ENCODE results near the gene BACH2. TPM values are rescaled to one million over a fixed set of nuclear protein-coding genes. Genes with fewer than 3 reads are reported as not detected.
"Not testable (repeated sequence)": the region's sequence is repeated elsewhere in the genome, so short reads cannot be mapped to it uniquely, and the experiment has no call there.

BACH2 gene
- total RNA-seq, 1 donor from 2014 or later, result 7.8 TPM

DNA sequence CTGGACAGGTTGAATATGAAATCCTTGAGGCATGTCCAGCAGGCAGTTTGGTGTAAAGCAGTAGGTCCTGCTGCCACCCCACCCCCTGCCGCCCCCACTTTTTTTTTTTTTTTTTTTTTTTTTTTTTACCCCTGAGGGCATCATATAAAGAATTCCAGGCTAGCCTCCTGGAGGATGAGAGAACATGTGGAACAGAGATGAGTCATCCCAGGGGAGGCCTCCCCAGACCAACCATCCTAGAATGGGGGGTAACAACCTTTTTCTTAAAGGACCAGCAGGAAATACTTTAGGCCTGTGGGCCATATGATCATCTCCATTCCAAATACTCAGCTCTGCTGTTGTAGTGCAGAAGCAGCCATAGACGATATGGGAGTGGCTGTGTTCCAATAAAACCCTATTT lies 231.5 kb downstream of the BACH2 start:
- Mint-ChIP-seq H3K27ac (ENCODE audit: unreplicated experiment) (no peak overlapping the region), H3K36me3 (ENCODE audit: low read depth) (no peaks in the 10 kb centered on the region), H3K9me3 (ENCODE audit: low read depth) (peaks cover 2% of the 10 kb centered on the region), H3K27me3 (ENCODE audit: low read depth) (no peaks in the 10 kb centered on the region), H3K4me3 (ENCODE audit: unreplicated experiment) (no peak overlapping the region), H3K4me1 (ENCODE audit: low read depth) (peaks cover 19% of the 10 kb centered on the region)
- TF ChIP-seq, protein P1, sequence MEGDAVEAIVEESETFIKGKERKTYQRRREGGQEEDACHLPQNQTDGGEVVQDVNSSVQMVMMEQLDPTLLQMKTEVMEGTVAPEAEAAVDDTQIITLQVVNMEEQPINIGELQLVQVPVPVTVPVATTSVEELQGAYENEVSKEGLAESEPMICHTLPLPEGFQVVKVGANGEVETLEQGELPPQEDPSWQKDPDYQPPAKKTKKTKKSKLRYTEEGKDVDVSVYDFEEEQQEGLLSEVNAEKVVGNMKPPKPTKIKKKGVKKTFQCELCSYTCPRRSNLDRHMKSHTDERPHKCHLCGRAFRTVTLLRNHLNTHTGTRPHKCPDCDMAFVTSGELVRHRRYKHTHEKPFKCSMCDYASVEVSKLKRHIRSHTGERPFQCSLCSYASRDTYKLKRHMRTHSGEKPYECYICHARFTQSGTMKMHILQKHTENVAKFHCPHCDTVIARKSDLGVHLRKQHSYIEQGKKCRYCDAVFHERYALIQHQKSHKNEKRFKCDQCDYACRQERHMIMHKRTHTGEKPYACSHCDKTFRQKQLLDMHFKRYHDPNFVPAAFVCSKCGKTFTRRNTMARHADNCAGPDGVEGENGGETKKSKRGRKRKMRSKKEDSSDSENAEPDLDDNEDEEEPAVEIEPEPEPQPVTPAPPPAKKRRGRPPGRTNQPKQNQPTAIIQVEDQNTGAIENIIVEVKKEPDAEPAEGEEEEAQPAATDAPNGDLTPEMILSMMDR (IDR thresholded peaks at IDR 0.05), result no peak
- no peak for DNase-seq (ENCODE audit: low spot score)

DNA sequence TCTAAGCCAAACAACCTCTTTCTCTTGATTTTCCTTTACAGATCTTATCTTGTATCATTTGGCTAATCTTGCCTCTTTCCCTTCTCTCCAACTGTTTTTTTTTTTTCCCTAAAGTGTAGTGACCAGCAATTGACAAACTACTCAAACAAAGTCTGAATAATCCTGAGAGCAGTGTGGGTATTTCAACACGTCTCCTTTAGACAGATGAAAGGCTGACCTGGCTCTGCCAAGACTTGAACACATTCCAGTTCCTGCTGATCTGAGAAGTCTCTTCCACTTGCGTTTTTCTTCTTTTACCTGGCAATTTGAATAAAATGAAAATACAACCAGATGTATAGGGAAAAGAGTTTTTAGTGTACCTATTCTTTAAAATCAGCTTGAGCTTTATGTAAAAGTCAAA lies 234.0 kb downstream of the BACH2 start:
- TF ChIP-seq, protein P1 (IDR thresholded peaks at IDR 0.05), result no peak
- Mint-ChIP-seq H3K9me3 (ENCODE audit: low read depth) (peaks cover 5% of the 10 kb centered on the region), H3K4me3 (ENCODE audit: unreplicated experiment) (no peak overlapping the region), H3K27me3 (ENCODE audit: low read depth) (no peaks in the 10 kb centered on the region), H3K4me1 (ENCODE audit: low read depth) (peaks cover 3% of the 10 kb centered on the region), H3K36me3 (ENCODE audit: low read depth) (peaks cover 2% of the 10 kb centered on the region), H3K27ac (ENCODE audit: unreplicated experiment) (no peak overlapping the region)
- no peak for DNase-seq (ENCODE audit: low spot score)

DNA sequence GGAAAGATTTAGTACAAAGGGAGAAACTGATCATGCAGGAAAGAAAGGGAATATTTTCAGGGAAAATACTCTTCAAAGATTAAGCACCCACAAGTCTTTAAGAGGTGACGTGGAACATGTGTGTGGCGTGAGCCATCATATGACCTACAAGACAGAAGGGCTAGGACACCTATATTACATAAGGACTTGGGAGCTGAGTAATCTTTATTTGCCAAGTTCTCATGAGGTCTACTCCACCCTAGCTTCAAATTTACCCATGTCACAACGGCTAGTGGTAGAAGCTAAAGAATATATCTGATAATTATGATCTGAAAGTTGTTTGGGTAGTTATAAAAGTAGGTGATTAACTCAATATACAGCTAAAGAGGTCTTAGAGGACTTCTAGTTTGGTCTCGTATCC lies 234.6 kb downstream of the BACH2 start:
- H3K9me3 Mint-ChIP-seq (ENCODE audit: low read depth), result peaks cover 5% of the 10 kb centered on the region
- H3K27ac Mint-ChIP-seq (ENCODE audit: unreplicated experiment), result no peak overlapping the region
- no peak for DNase-seq (ENCODE audit: low spot score)
- no peak overlapping the region for H3K4me3 Mint-ChIP-seq (ENCODE audit: unreplicated experiment)
- H3K27me3 Mint-ChIP-seq (ENCODE audit: low read depth), result no peaks in the 10 kb centered on the region
- TF ChIP-seq, protein P1 (IDR thresholded peaks at IDR 0.05), result no peak
- peaks cover 2% of the 10 kb centered on the region for H3K36me3 Mint-ChIP-seq (ENCODE audit: low read depth)
- H3K4me1 Mint-ChIP-seq (ENCODE audit: low read depth), result peaks cover 2% of the 10 kb centered on the region

- not testable (repeated sequence) for H3K4me3 Mint-ChIP-seq (ENCODE audit: unreplicated experiment); H3K27me3 Mint-ChIP-seq (ENCODE audit: low read depth); H3K27ac Mint-ChIP-seq (ENCODE audit: unreplicated experiment); H3K4me1 Mint-ChIP-seq (ENCODE audit: low read depth); DNase-seq (ENCODE audit: low spot score)
- Mint-ChIP-seq H3K9me3 (ENCODE audit: low read depth) (peaks cover 15% of the 10 kb centered on the region), H3K36me3 (ENCODE audit: low read depth) (peaks cover 11% of the 10 kb centered on the region)
Measured at GRCh38 chr6:90059178-90059577, 237.5 kb downstream of the BACH2 start.

- DNase-seq (ENCODE audit: low spot score); H3K27ac Mint-ChIP-seq (ENCODE audit: unreplicated experiment); H3K4me1 Mint-ChIP-seq (ENCODE audit: low read depth); H3K4me3 Mint-ChIP-seq (ENCODE audit: unreplicated experiment); H3K27me3 Mint-ChIP-seq (ENCODE audit: low read depth): not testable (repeated sequence)
- H3K36me3 Mint-ChIP-seq (ENCODE audit: low read depth), result peaks cover 18% of the 10 kb centered on the region
- peaks cover 26% of the 10 kb centered on the region for H3K9me3 Mint-ChIP-seq (ENCODE audit: low read depth)
Measured at GRCh38 chr6:90055924-90056323, 240.7 kb downstream of the BACH2 start.

DNA sequence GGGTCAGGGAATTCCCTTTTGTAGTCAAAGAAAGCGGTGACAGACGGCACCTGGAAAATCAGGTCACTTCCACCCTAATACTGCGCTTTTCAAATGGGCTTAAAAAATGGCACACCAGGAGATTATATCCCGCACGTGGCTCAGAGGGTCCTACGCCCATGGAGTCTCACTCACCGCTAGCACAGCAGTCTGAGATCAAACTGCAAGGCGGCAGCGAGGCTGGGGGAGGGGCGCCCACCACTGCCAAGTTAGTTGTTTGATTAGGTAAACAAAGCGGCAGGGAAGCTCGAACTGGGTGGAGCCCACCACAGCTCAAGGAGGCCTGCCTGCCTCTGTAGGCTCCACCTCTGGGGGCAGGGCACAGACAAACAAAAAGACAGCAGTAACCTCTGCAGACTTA lies 242.4 kb downstream of the BACH2 start:
- Mint-ChIP-seq H3K36me3 (ENCODE audit: low read depth) (peaks cover 17% of the 10 kb centered on the region), H3K9me3 (ENCODE audit: low read depth) (peaks cover 25% of the 10 kb centered on the region)
- H3K4me3 Mint-ChIP-seq (ENCODE audit: unreplicated experiment); DNase-seq (ENCODE audit: low spot score); H3K4me1 Mint-ChIP-seq (ENCODE audit: low read depth); H3K27ac Mint-ChIP-seq (ENCODE audit: unreplicated experiment); H3K27me3 Mint-ChIP-seq (ENCODE audit: low read depth): not testable (repeated sequence)

GRCh38 chr6:90053614-90054013 lies 243.0 kb downstream of the BACH2 start:
- H3K27me3 Mint-ChIP-seq (ENCODE audit: low read depth), result no peaks in the 10 kb centered on the region
- TF ChIP-seq, protein P1 (IDR thresholded peaks at IDR 0.05), result no peak
- H3K4me3 Mint-ChIP-seq (ENCODE audit: unreplicated experiment), result no peak overlapping the region
- no peak for DNase-seq (ENCODE audit: low spot score)
- H3K9me3 Mint-ChIP-seq (ENCODE audit: low read depth), result peaks cover 23% of the 10 kb centered on the region
- peaks cover 17% of the 10 kb centered on the region for H3K36me3 Mint-ChIP-seq (ENCODE audit: low read depth)
- no peak overlapping the region for H3K27ac Mint-ChIP-seq (ENCODE audit: unreplicated experiment)
- no peaks in the 10 kb centered on the region for H3K4me1 Mint-ChIP-seq (ENCODE audit: low read depth)

Measured in chondrocyte (in vitro differentiated cells).